ENCODE data around the gene CDHR3.
"Not testable (repeated sequence)": the region's sequence is repeated elsewhere in the genome, so short reads cannot be mapped to it uniquely, and the experiment has no call there.

The CDHR3 gene

DNA sequence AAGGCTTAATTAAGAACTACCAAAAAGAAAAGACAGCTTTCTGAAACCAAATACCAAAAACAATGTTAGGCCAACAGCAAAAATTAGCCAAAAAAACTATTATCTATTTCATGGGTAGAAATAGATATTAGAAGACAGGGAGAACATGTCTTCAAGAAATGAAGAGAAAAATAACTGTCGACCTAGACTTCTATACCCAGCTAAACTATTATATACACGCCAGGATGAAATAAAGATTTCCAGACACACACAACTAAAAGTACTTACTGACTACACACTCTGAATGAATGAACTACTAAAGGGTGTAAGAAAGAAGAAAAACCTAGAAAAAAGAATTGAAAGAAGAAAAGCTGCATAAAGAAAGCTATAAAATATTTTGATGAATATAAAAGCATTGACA, 11.5 kb upstream of the CDHR3 start:
- H3K36me3 ChIP-seq (ENCODE audit: control insufficient read depth, insufficient read depth, low read length) = no peaks in the 10 kb centered on the region
- H3K4me3 ChIP-seq (replicated peaks; ENCODE audit: low read depth, low read length) = no peak overlapping the region
- TF ChIP-seq CTCF (IDR thresholded peaks at IDR 0.05; ENCODE audit: insufficient read depth, low read length, poor library complexity, severe bottlenecking) = no peak
- no peaks in the 10 kb centered on the region for H3K27me3 ChIP-seq (replicated peaks; ENCODE audit: control insufficient read depth, insufficient read depth, low read length)
- no peak for DNase-seq (ENCODE audit: extremely low read depth, insufficient read length)

DNA sequence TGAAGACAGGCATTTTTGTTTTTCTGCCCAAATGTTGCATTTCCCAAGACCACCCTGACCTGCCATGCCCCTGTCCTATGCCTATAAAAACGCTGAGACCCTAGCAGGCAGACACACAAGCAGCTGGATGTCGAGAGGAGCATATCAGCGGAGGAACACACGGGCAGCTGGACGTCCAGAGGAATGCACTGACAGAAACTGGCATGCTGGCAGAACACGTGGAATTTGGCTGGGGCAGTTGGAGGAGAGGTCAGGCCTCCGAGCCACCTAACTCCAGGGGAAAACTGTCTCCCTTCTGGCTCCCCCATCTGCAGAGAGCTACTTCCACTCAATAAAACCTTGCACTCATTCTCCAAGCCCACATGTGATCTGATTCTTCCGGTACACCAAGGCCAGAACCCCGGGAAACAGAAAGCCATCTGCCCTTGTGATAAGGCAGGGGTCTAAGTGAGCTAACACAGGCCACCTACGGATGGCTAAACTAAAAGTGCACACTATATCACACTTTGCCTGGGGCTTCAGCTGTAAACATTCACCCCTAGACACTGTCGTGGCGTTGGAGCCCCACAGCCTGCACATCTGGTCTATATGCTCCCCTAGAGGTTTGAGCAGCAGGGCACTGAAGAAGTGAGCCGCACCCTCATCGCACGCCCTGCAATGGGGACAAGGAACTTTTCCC, 10.0 kb upstream of the CDHR3 start:
- TF ChIP-seq CTCF (IDR thresholded peaks at IDR 0.05; ENCODE audit: insufficient read depth, low read length, poor library complexity, severe bottlenecking) = no peak
- Histone ChIP-seq H3K4me3 (replicated peaks; ENCODE audit: low read depth, low read length) (no peak overlapping the region), H3K36me3 (ENCODE audit: control insufficient read depth, insufficient read depth, low read length) (no peaks in the 10 kb centered on the region), H3K27me3 (replicated peaks; ENCODE audit: control insufficient read depth, insufficient read depth, low read length) (no peaks in the 10 kb centered on the region)
- no peak for DNase-seq (ENCODE audit: extremely low read depth, insufficient read length)

- Histone ChIP-seq H3K27me3 (replicated peaks; ENCODE audit: control insufficient read depth, insufficient read depth, low read length) (no peaks in the 10 kb centered on the region), H3K36me3 (ENCODE audit: control insufficient read depth, insufficient read depth, low read length) (no peaks in the 10 kb centered on the region), H3K4me3 (replicated peaks; ENCODE audit: low read depth, low read length) (no peak overlapping the region)
- no peak for DNase-seq (ENCODE audit: extremely low read depth, insufficient read length)
- no peak for TF ChIP-seq CTCF (IDR thresholded peaks at IDR 0.05; ENCODE audit: insufficient read depth, low read length, poor library complexity, severe bottlenecking)
Observed at GRCh38 chr7:105954711-105955110, 8.4 kb upstream of the CDHR3 start.

- DNase-seq (ENCODE audit: extremely low read depth, insufficient read length); H3K4me3 ChIP-seq (replicated peaks; ENCODE audit: low read depth, low read length); H3K36me3 ChIP-seq (ENCODE audit: control insufficient read depth, insufficient read depth, low read length); H3K27me3 ChIP-seq (replicated peaks; ENCODE audit: control insufficient read depth, insufficient read depth, low read length): not testable (repeated sequence)
Observed at GRCh38 chr7:105955651-105956466, 7.2 kb upstream of the CDHR3 start.

- DNase-seq (ENCODE audit: extremely low read depth, insufficient read length) = no peak
- H3K27me3 ChIP-seq (replicated peaks; ENCODE audit: control insufficient read depth, insufficient read depth, low read length) = no peaks in the 10 kb centered on the region
- no peak for TF ChIP-seq CTCF (IDR thresholded peaks at IDR 0.05; ENCODE audit: insufficient read depth, low read length, poor library complexity, severe bottlenecking)
- no peaks in the 10 kb centered on the region for H3K36me3 ChIP-seq (ENCODE audit: control insufficient read depth, insufficient read depth, low read length)
- no peak overlapping the region for H3K4me3 ChIP-seq (replicated peaks; ENCODE audit: low read depth, low read length)
Observed at GRCh38 chr7:105958012-105958411, 5.1 kb upstream of the CDHR3 start.

DNA sequence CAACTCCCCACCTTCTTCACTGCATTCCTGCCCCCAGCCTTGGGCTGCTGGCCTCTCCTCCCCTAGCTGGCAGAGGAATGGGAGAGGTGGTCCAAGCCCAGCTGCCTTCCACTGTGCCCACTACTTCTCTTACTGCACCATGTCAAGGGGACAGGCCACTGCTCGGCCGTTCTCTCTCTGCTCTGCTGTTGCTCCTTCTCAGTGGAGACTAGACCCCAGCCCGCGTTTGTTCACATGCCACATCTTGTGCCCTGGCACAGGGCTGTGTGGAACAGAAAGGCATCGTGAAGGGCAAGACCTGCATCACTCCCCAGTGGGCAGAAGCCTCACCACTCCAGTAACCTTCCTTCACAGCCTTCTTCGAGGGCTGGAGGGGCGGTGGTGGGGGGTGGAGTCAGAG, 711 bp upstream of the CDHR3 start:
- no peaks in the 10 kb centered on the region; the same call in 1 of the 2 replicates for H3K27me3 ChIP-seq (replicated peaks; ENCODE audit: control insufficient read depth, insufficient read depth, low read length)
- TF ChIP-seq CTCF (IDR thresholded peaks at IDR 0.05; ENCODE audit: insufficient read depth, low read length, poor library complexity, severe bottlenecking) = no peak
- no peak for DNase-seq (ENCODE audit: extremely low read depth, insufficient read length)
- H3K4me3 ChIP-seq (replicated peaks; ENCODE audit: low read depth, low read length) = no peak overlapping the region
- H3K36me3 ChIP-seq (ENCODE audit: control insufficient read depth, insufficient read depth, low read length) = no peaks in the 10 kb centered on the region
